Measurements from ENCODE around the gene TXNL4B. TPM values are rescaled to one million over a fixed set of nuclear protein-coding genes. Genes with fewer than 3 reads are reported as not detected.

The TXNL4B gene
- total RNA-seq, 1 experiment from 2014 or later, result 7.7 TPM

GRCh38 chr16:72137380-72138063 is 44.1 kb upstream of the TXNL4B start:
- no peak overlapping the region for H3K4me3 ChIP-seq (ENCODE audit: low read depth in 2 of 2, low read length in 2 of 2)
- H3K27ac ChIP-seq (ENCODE audit: low read length), result no peak overlapping the region
- CTCF ChIA-PET, result no interaction called here
- H3K9me3 ChIP-seq (ENCODE audit: control insufficient read depth, insufficient read depth, low read depth, low read length), result no peaks in the 10 kb centered on the region
- no peak for ATAC-seq
- no peaks in the 10 kb centered on the region for H3K36me3 ChIP-seq (ENCODE audit: control insufficient read depth, insufficient read depth, low read length)
- no TSS peak for BruUV-seq (replicated peaks)
- in situ Hi-C loops (cut with HindIII; ENCODE audit: low pct_unique_long_range_greater_than_20kb, low sequenced_read_pairs) (no loop called here), intact Hi-C loops (cut with micrococcal nuclease; ENCODE audit: unreplicated experiment) (no loop called here)
- POLR2A ChIA-PET, result no interaction called here
- no peaks in the 10 kb centered on the region for H3K27me3 ChIP-seq (ENCODE audit: control insufficient read depth, insufficient read depth, low read length)
- no peak for TF ChIP-seq POLR2AphosphoS5 (IDR thresholded peaks at IDR 0.05; ENCODE audit: low read depth, low read length)
- no peaks in the 10 kb centered on the region for H3K4me1 ChIP-seq (ENCODE audit: control insufficient read depth, insufficient read depth, low read length)
- no peak for DNase-seq (ENCODE audit: low read depth, low spot score)

- POLR2A ChIA-PET, result no interaction called here
- Histone ChIP-seq H3K4me1 (ENCODE audit: control insufficient read depth, insufficient read depth, low read length) (no peaks in the 10 kb centered on the region), H3K4me3 (ENCODE audit: low read depth in 2 of 2, low read length in 2 of 2) (no peak overlapping the region), H3K36me3 (ENCODE audit: control insufficient read depth, insufficient read depth, low read length) (no peaks in the 10 kb centered on the region), H3K27me3 (ENCODE audit: control insufficient read depth, insufficient read depth, low read length) (peaks cover 2% of the 10 kb centered on the region; the same call in 1 of the 2 replicates), H3K9me3 (ENCODE audit: control insufficient read depth, insufficient read depth, low read depth, low read length) (no peaks in the 10 kb centered on the region), H3K27ac (ENCODE audit: low read length) (no peak overlapping the region)
- ATAC-seq (no peak), DNase-seq (ENCODE audit: low read depth, low spot score) (no peak)
- TF ChIP-seq POLR2AphosphoS5 (IDR thresholded peaks at IDR 0.05; ENCODE audit: low read depth, low read length) (no peak), REST (IDR thresholded peaks at IDR 0.05; ENCODE audit: insufficient read depth in 1 of 2, low read depth in 2 of 2, low read length in 1 of 2) (no peak), TCF7L2 (IDR thresholded peaks at IDR 0.05; ENCODE audit: low read depth, low read length) (no peak), SIN3A (IDR thresholded peaks at IDR 0.05; ENCODE audit: borderline replicate concordance, insufficient read depth, low read depth, low read length) (no peak), CTCF (IDR thresholded peaks at IDR 0.05) (no peak)
- no TSS peak for BruUV-seq (replicated peaks)
- intact Hi-C loops (cut with micrococcal nuclease; ENCODE audit: unreplicated experiment) (no loop called here), in situ Hi-C loops (cut with HindIII; ENCODE audit: low pct_unique_long_range_greater_than_20kb, low sequenced_read_pairs) (no loop called here)
- CTCF ChIA-PET, result no interaction called here
Measured at GRCh38 chr16:72134507-72134906, 41.1 kb upstream of the TXNL4B start.

GRCh38 chr16:72132726-72133125 is 39.3 kb upstream of the TXNL4B start:
- no peak for TF ChIP-seq CTCF (IDR thresholded peaks at IDR 0.05)
- TF ChIP-seq SIN3A (IDR thresholded peaks at IDR 0.05; ENCODE audit: borderline replicate concordance, insufficient read depth, low read depth, low read length), result no peak
- no peak for TF ChIP-seq POLR2AphosphoS5 (IDR thresholded peaks at IDR 0.05; ENCODE audit: low read depth, low read length)
- TF ChIP-seq TCF7L2 (IDR thresholded peaks at IDR 0.05; ENCODE audit: low read depth, low read length), result no peak
- no peak for TF ChIP-seq REST (IDR thresholded peaks at IDR 0.05; ENCODE audit: insufficient read depth in 1 of 2, low read depth in 2 of 2, low read length in 1 of 2)
- no peaks in the 10 kb centered on the region for H3K9me3 ChIP-seq (ENCODE audit: control insufficient read depth, insufficient read depth, low read depth, low read length)
- no peak overlapping the region for H3K4me3 ChIP-seq (ENCODE audit: low read depth in 2 of 2, low read length in 2 of 2)
- ATAC-seq (no peak), DNase-seq (ENCODE audit: low read depth, low spot score) (no peak)
- no peaks in the 10 kb centered on the region for H3K4me1 ChIP-seq (ENCODE audit: control insufficient read depth, insufficient read depth, low read length)
- intact Hi-C loops (cut with micrococcal nuclease; ENCODE audit: unreplicated experiment), result no loop called here
- H3K27me3 ChIP-seq (ENCODE audit: control insufficient read depth, insufficient read depth, low read length), result peaks cover 2% of the 10 kb centered on the region; the same call in 1 of the 2 replicates
- H3K27ac ChIP-seq (ENCODE audit: low read length), result no peak overlapping the region
- H3K36me3 ChIP-seq (ENCODE audit: control insufficient read depth, insufficient read depth, low read length), result no peaks in the 10 kb centered on the region
- ChIA-PET POLR2A (no interaction called here), CTCF (no interaction called here)
- no TSS peak for BruUV-seq (replicated peaks)
- in situ Hi-C loops (cut with HindIII; ENCODE audit: low pct_unique_long_range_greater_than_20kb, low sequenced_read_pairs), result no loop called here

Measured in Panc1 (cell line).